Suppressor macrophage treated with lipopolysaccharide for 1 hour (primary cell): ENCODE data around the gene ZNF792.
"Not testable (repeated sequence)": the region's sequence is repeated elsewhere in the genome, so short reads cannot be mapped to it uniquely, and the experiment has no call there.

Experiments used
- DNase-seq, 3 donors: peaks; one replicate each; pipeline ENCODE4 v3.0.0-alpha.2; 2020 to 2022

ZNF792 gene

GRCh38 chr19:34998777-34999497 lies 34.9 kb upstream of the ZNF792 start:
- DNase-seq = no peak

GRCh38 chr19:34998224-34998623 lies 34.2 kb upstream of the ZNF792 start:
- not testable (repeated sequence) for DNase-seq

- peak in 1 of 3 donors; percentile 23 for DNase-seq
These were observed 33.1 kb upstream of the ZNF792 start for GRCh38 chr19:34997071-34997617.

GRCh38 chr19:34995551-34995950 lies 31.5 kb upstream of the ZNF792 start:
- no peak for DNase-seq

GRCh38 chr19:34994643-34995541 lies 30.9 kb upstream of the ZNF792 start:
- DNase-seq = peak in 1 of 3 donors; percentile 50

- DNase-seq = no peak
These were observed 30.2 kb upstream of the ZNF792 start for GRCh38 chr19:34994286-34994642.

- DNase-seq = peak in 1 of 3 donors; percentile 16
These were observed 28.6 kb upstream of the ZNF792 start for GRCh38 chr19:34992582-34992981.

- peak in 1 of 3 donors; percentile 17 for DNase-seq
These were observed 27.7 kb upstream of the ZNF792 start for GRCh38 chr19:34991542-34992333.

GRCh38 chr19:34990578-34991192 lies 26.7 kb upstream of the ZNF792 start:
- DNase-seq = peak; percentile 73 to 89 (median 82)

GRCh38 chr19:34989298-34989697 lies 25.3 kb upstream of the ZNF792 start:
- DNase-seq = peak; percentile 94 to 98 (median 96)

GRCh38 chr19:34988119-34988518 lies 24.1 kb upstream of the ZNF792 start:
- peak in 1 of 3 donors; percentile 17 for DNase-seq

- DNase-seq = peak in 1 of 3 donors; percentile 70
These were observed 21.4 kb upstream of the ZNF792 start for GRCh38 chr19:34985249-34986022.

- no peak for DNase-seq
These were observed 20.3 kb upstream of the ZNF792 start for GRCh38 chr19:34984287-34984686.

GRCh38 chr19:34983786-34984185 lies 19.8 kb upstream of the ZNF792 start:
- DNase-seq = no peak

GRCh38 chr19:34982275-34982674 lies 18.2 kb upstream of the ZNF792 start:
- no peak for DNase-seq

GRCh38 chr19:34979819-34980640 lies 16.0 kb upstream of the ZNF792 start:
- no peak for DNase-seq

GRCh38 chr19:34976611-34977010 lies 12.6 kb upstream of the ZNF792 start:
- no peak for DNase-seq

GRCh38 chr19:34975056-34975455 lies 11.0 kb upstream of the ZNF792 start:
- DNase-seq = peak in 1 of 3 donors; percentile 23

- peak; percentile 87 to 99 (median 97) for DNase-seq
These were observed 10.6 kb upstream of the ZNF792 start for GRCh38 chr19:34974646-34975045.

GRCh38 chr19:34972163-34972705 lies 8.2 kb upstream of the ZNF792 start:
- DNase-seq = no peak
